HG03135 (cell line): Measurements from ENCODE around the gene SDHAF3.

Experiments
- ATAC-seq: cut with Tn5 transposase; IDR thresholded peaks from one replicate; pipeline ENCODE4 v1.9.1; 2021; ENCODE audit warnings: mild to moderate bottlenecking, moderate library complexity; ENCODE audit not compliant: unreplicated experiment

Gene SDHAF3

DNA sequence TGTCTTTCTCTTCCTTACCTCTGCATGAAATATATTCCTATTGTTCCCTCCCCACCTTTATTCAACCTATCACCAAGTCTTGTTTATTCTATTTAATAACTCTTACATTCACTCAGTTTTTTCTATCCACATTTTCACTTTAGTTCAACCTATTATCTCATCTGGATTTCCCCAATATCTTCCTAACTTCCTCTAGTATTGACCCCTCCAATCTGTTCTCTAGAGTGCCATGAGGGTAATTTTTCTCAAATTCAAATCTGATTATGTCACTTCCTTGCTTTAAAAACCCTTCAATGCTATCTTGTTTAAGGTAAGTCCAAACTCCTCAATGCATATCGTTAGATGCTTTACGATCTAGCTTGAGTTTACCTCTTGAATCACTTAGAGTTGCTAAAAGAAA, 86.5 kb downstream of the SDHAF3 start:
- no peak for ATAC-seq

DNA sequence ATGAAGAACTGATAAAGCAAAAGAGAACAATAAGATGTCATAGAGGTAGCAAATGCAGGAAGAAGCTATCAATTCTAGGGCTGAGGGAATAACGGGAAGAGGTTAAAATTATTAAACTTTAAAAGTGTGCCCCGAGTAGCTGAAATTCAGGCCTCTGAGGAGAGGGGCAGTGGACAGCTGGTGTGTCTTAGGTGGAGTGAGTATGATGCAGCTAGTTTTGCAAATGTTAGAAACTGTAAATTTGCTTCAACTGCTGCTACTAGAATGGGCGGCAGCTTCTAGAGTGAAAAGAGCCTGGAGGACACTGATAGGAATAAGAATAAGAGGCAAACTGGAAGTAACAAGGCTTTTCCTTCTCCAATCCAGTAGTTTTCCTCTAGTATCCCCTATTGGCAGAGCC, 87.3 kb downstream of the SDHAF3 start:
- ATAC-seq = no peak

DNA sequence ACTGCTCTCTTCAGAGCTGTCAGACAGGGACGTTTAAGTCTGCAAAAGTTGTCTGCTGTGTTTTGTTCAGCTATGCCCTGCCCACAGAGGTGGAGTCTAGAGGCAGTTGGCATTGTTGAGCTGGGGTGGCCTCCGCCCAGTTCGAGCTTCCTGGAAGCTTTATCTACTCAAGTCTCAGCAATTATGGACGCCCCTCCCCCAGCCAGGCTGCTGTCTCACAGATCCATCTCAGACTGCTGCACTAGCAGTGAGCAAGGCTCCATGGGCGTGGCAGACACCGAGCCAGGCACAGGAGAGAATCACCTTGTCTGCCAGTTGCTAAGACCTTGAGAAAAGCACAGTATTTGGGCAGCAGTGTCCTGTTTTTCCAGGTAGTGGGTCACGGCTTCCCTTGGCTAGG, 98.1 kb downstream of the SDHAF3 start:
- ATAC-seq = no peak

DNA sequence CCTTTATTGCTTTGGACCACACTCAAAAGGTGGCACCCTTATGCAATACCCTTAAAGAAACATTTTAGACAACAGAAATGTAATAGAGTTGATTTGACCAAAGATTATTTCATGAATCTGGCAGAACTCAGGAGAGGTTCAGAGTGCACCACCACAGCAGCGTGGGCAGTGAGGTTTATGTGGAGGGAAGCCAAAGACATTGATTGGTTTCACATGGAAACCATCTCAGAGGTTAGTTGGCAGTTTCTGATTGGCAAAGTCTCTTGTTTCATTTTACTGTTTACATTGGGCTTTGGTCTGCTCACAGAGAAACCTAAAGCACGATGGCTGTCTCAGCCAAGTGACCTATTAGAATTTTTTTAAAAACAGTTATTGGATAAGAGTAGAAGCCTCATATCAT, 101.3 kb downstream of the SDHAF3 start:
- ATAC-seq = no peak

DNA sequence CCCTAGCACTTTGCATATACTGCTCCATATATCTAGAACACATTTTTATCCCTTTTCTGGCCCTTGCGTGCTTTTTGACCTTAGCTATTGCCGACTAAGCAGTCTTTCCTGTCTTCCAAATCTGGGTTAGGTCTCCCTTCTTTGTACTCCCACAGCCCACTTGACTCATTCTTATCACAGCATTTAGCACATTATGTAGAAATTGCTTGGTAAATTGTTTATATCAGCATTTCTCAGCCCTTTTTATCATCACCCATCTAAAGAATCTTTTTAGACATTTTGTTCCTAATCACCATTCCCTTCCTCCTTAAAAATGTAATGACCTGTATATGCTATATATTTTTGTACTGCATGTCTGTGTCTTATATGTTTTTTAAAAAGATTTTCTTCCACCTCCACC, 101.7 kb downstream of the SDHAF3 start:
- ATAC-seq = no peak

GRCh38 chr7:97224316-97224715, 106.8 kb downstream of the SDHAF3 start:
- no peak for ATAC-seq

GRCh38 chr7:97226541-97226940, 109.0 kb downstream of the SDHAF3 start:
- ATAC-seq = peak; percentile 94
